ENCODE data around the gene GMPR2.

DNA sequence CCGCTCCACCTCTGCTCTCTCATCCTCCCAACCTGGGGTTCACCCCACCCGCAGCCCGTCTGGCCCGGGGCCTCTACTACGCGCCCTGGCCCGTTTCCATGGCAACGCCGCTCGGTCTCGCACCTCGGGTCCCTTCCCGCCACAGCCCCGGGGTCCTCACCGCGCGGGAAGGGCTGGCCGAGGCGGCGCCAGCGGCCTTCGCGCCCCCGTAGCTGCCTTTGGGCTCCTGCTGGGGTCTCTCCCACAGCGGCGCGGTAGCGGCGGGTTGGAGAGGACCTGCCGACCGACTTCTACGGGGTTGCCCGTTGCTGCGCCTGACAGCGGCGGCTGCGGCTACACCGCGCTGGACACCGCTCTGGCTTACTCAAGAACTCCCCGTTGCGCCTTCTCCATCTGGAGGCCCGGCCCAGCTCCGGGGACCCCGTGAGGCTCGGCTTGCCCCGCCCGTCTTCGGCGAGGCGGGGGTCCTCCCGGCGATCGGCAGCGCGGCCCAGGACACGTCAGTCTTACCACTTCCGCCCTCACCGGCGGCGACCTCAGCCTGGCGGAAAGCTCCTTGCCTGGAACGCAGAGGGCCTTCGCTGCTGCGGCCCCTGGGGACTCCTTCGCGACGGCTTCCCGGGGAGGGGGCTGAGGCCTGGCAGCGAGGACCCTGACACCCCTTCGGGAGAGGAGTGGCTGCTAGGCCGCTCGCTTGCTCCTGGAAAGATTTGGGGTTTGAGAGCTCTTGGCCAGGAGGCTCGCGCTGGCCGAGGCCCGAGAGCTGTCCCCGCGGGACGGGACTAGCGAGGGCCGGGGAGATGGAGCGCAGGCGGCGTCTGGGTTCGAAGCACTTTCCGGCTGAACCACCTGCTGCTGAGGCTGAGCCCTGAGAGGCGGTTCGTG, 37.3 kb upstream of the GMPR2 start, which contains the start of gene TM9SF1:
- TF ChIP-seq, protein P1, sequence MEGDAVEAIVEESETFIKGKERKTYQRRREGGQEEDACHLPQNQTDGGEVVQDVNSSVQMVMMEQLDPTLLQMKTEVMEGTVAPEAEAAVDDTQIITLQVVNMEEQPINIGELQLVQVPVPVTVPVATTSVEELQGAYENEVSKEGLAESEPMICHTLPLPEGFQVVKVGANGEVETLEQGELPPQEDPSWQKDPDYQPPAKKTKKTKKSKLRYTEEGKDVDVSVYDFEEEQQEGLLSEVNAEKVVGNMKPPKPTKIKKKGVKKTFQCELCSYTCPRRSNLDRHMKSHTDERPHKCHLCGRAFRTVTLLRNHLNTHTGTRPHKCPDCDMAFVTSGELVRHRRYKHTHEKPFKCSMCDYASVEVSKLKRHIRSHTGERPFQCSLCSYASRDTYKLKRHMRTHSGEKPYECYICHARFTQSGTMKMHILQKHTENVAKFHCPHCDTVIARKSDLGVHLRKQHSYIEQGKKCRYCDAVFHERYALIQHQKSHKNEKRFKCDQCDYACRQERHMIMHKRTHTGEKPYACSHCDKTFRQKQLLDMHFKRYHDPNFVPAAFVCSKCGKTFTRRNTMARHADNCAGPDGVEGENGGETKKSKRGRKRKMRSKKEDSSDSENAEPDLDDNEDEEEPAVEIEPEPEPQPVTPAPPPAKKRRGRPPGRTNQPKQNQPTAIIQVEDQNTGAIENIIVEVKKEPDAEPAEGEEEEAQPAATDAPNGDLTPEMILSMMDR (IDR thresholded peaks at IDR 0.05), result no peak
- peak; percentile 73 to 96 (median 84) for TF ChIP-seq POLR2AphosphoS5 (IDR thresholded peaks at IDR 0.05)
- TF ChIP-seq POLR2A (IDR thresholded peaks at IDR 0.05), result peak; percentile 15

Measured in breast epithelium (tissue), 3 donors.